Measurements from ENCODE around the gene RFX4. TPM values are rescaled to one million over a fixed set of nuclear protein-coding genes. Genes with fewer than 3 reads are reported as not detected.

The RFX4 gene
- total RNA-seq, 1 donor from 2014 or later, result not detected

DNA sequence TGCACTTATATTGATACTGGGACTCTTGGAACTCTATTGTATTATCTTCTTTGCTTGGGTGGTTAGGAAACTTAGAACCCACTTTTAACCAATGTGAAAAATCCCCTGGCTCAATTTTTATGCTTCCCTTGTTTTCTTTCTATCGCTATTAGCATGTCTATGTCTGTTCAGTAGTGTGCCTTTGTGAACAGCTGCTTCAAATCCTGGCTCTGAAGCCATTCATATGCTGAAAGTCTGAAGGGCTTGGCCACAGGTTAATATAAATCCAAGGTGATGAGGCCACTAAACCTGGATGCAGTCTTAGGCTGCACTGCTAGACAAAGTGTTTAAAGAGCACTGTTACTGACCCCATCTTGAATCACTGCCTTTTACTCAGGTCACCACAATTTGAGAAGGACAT lies 96.8 kb downstream of the RFX4 start:
- no peaks in the 10 kb centered on the region for H3K9me3 Mint-ChIP-seq (ENCODE audit: unreplicated experiment)
- no peaks in the 10 kb centered on the region for H3K4me1 Mint-ChIP-seq (ENCODE audit: low read depth, unreplicated experiment)
- H3K36me3 Mint-ChIP-seq (ENCODE audit: unreplicated experiment), result no peaks in the 10 kb centered on the region
- no peak overlapping the region for H3K4me3 Mint-ChIP-seq (ENCODE audit: unreplicated experiment)
- no peak for DNase-seq
- peaks cover 3% of the 10 kb centered on the region for H3K27me3 Mint-ChIP-seq (ENCODE audit: unreplicated experiment)
- TF ChIP-seq, protein P1, sequence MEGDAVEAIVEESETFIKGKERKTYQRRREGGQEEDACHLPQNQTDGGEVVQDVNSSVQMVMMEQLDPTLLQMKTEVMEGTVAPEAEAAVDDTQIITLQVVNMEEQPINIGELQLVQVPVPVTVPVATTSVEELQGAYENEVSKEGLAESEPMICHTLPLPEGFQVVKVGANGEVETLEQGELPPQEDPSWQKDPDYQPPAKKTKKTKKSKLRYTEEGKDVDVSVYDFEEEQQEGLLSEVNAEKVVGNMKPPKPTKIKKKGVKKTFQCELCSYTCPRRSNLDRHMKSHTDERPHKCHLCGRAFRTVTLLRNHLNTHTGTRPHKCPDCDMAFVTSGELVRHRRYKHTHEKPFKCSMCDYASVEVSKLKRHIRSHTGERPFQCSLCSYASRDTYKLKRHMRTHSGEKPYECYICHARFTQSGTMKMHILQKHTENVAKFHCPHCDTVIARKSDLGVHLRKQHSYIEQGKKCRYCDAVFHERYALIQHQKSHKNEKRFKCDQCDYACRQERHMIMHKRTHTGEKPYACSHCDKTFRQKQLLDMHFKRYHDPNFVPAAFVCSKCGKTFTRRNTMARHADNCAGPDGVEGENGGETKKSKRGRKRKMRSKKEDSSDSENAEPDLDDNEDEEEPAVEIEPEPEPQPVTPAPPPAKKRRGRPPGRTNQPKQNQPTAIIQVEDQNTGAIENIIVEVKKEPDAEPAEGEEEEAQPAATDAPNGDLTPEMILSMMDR (IDR thresholded peaks at IDR 0.05; ENCODE audit: partially characterized antibody, unreplicated experiment), result no peak
- no peak overlapping the region for H3K27ac Mint-ChIP-seq (ENCODE audit: unreplicated experiment)

DNA sequence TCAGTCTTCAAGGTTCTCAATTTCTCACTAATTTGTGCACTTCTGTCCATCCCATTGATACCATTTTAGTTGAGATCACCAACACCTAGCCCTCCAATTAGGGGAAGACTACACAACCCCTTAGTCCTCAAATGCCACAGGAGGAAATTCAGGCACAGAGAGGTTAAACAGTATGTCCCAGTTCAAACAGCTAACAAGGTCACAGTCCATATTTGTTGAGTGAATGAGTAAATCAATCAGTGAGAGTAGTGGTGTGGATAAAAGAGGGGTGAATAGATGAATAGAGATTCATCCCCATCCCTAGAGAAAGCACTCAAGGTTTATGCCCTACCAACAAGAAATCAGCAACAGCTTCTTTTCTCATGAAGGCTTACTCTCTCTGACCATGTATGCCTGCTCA lies 97.5 kb downstream of the RFX4 start:
- no peaks in the 10 kb centered on the region for H3K9me3 Mint-ChIP-seq (ENCODE audit: unreplicated experiment)
- DNase-seq, result no peak
- peaks cover 3% of the 10 kb centered on the region for H3K27me3 Mint-ChIP-seq (ENCODE audit: unreplicated experiment)
- no peak overlapping the region for H3K27ac Mint-ChIP-seq (ENCODE audit: unreplicated experiment)
- H3K4me1 Mint-ChIP-seq (ENCODE audit: low read depth, unreplicated experiment), result no peaks in the 10 kb centered on the region
- TF ChIP-seq, protein P1 (IDR thresholded peaks at IDR 0.05; ENCODE audit: partially characterized antibody, unreplicated experiment), result no peak
- no peak overlapping the region for H3K4me3 Mint-ChIP-seq (ENCODE audit: unreplicated experiment)
- no peaks in the 10 kb centered on the region for H3K36me3 Mint-ChIP-seq (ENCODE audit: unreplicated experiment)

DNA sequence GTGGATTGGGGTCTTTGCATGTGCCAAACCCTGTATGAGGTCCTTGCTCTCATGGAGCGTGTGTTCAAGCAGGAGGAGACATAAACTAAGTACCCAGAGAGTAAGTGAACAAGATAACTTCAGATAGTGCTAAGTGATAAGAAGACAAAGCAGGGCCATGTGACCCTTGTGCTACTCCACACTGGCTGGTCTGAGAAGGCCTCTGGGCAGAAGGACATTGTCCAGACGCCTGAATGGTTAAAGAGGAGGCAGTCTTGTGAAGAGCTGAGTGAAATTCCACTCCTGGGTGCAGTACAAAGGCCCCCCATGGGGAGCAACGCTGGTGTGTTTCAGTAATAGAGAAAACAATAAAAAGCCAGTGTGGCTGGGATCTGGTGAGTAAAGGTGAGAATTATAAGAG lies 98.4 kb downstream of the RFX4 start:
- no peak overlapping the region for H3K27ac Mint-ChIP-seq (ENCODE audit: unreplicated experiment)
- DNase-seq, result no peak

DNA sequence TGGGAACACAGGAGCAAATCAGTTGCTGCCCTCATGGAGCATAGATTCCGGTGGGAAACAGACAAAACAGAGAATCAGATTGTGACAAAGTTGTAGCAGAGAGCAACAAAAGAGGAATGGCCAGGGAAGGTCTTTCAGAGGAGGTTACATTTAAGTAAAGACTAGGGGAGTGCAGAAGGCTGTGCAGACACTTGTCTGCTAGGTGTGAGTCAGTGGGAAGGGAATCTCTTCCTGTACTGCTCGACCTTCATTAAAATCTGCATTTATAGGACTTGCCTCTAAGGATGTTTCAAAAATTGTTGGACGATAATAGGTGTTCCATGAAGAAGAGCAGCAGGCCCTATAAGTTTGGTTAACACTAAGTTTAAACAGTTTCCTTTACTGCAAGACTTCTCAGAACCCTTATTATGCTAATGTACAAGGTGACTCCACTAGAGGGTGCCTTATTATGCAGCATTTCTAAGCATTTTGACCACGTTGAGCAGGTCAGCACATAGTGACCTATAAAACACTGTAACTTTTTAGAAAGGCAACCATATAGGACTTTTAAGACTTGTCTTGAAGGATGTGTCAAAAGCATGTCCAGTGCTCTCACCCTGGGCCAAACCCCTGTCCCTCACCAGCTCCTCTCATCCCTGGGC lies 99.9 kb downstream of the RFX4 start:
- H3K27ac Mint-ChIP-seq (ENCODE audit: unreplicated experiment), result no peak overlapping the region
- H3K4me3 Mint-ChIP-seq (ENCODE audit: unreplicated experiment), result no peak overlapping the region
- H3K27me3 Mint-ChIP-seq (ENCODE audit: unreplicated experiment), result no peaks in the 10 kb centered on the region
- DNase-seq, result no peak
- TF ChIP-seq, protein P1 (IDR thresholded peaks at IDR 0.05; ENCODE audit: partially characterized antibody, unreplicated experiment), result no peak
- no peaks in the 10 kb centered on the region for H3K4me1 Mint-ChIP-seq (ENCODE audit: low read depth, unreplicated experiment)
- no peaks in the 10 kb centered on the region for H3K36me3 Mint-ChIP-seq (ENCODE audit: unreplicated experiment)
- no peaks in the 10 kb centered on the region for H3K9me3 Mint-ChIP-seq (ENCODE audit: unreplicated experiment)

More for the DNA sequence above, 98.4 kb downstream of the RFX4 start:
- H3K27me3 Mint-ChIP-seq (ENCODE audit: unreplicated experiment), result no peaks in the 10 kb centered on the region
- no peak overlapping the region for H3K4me3 Mint-ChIP-seq (ENCODE audit: unreplicated experiment)
- H3K36me3 Mint-ChIP-seq (ENCODE audit: unreplicated experiment), result no peaks in the 10 kb centered on the region
- no peaks in the 10 kb centered on the region for H3K9me3 Mint-ChIP-seq (ENCODE audit: unreplicated experiment)
- H3K4me1 Mint-ChIP-seq (ENCODE audit: low read depth, unreplicated experiment), result no peaks in the 10 kb centered on the region
- TF ChIP-seq, protein P1 (IDR thresholded peaks at IDR 0.05; ENCODE audit: partially characterized antibody, unreplicated experiment), result no peak

DNA sequence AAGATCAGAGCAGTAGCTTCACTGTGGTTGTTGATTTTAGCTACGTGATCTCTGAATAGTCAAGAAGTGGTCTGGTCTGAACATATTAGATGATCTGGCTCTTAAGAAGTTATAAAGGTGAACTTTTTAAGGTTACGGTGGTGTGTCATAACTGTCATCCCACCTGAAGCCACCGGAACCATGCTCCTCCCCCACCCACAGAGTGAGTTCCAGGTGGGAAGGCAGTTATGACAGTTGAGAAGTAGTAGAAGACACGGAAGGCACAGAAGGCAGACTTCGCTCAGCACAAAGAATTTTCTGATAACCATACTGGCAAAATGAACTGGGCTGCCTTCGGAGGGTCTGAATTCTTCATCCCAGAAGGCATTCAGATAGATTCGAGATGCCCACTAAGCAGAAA lies 101.7 kb downstream of the RFX4 start:
- Mint-ChIP-seq H3K27ac (ENCODE audit: unreplicated experiment) (no peak overlapping the region), H3K4me1 (ENCODE audit: low read depth, unreplicated experiment) (no peaks in the 10 kb centered on the region), H3K27me3 (ENCODE audit: unreplicated experiment) (no peaks in the 10 kb centered on the region), H3K4me3 (ENCODE audit: unreplicated experiment) (no peak overlapping the region), H3K9me3 (ENCODE audit: unreplicated experiment) (no peaks in the 10 kb centered on the region), H3K36me3 (ENCODE audit: unreplicated experiment) (no peaks in the 10 kb centered on the region)
- no peak for DNase-seq
- TF ChIP-seq, protein P1 (IDR thresholded peaks at IDR 0.05; ENCODE audit: partially characterized antibody, unreplicated experiment), result no peak
